ENCODE measurements around the gene SVIL. TPM values are rescaled to one million over a fixed set of nuclear protein-coding genes. Genes with fewer than 3 reads are reported as not detected.

Gene SVIL
- total and polyA plus RNA-seq, 2 of the 13 experiments (the other 11 are each of a cell fraction or from before 2014, with no cell fraction given) = 3.9 to 12.1 TPM

DNA sequence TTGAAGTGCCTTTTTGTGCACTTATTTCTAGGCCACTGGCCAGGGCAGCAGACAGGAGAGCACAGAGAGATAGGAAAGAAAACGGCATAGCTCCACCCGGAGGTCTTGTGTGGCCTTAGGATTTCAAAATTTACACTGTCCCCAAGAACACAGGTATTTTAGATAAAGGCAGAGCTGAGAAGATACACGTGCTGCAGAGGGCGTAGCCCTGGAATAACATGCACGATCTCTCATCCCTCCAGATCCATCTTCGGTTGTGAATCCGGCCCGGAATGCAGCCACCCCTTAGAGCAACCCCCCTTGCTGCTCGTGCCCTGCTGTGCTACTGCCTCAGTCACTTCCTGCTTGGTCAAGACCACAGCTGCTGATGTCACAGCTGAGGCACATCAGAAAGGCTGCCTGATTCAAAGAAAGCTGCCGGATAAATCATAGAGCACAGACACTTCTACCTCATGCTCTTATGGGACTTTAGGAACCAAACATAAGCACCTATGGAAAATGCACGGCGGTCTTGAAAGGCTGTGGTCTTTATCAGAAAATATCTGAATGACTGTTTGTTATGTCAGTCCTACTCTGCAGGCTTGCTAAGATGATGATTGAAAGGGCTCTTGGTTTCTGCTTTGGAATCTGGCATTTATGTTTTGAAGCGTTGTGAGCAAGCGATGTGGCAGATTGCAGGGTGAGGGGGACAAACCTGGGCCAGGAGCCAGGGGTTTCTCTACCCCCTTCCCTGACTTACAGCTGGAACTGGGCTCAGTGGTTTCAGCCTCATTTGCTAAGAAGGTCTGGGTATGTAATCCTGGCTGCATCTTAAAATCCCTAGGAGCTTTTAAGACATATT is 152.0 kb downstream of the SVIL start:
- H3K9ac ChIP-seq (ENCODE audit: insufficient read depth, low read depth, low read length) = no peak overlapping the region
- no peaks in the 10 kb centered on the region for H3K79me2 ChIP-seq (ENCODE audit: insufficient read depth, low read length)
- peak; percentile 70 for ATAC-seq
- ChIA-PET POLR2A (interaction anchor here (0.6 kb wide), 1 partner anchor 28 kb away, joined by 3 read pairs; no protein-coding TSS in a partner anchor), CTCF (ENCODE audit: low intra/inter-chr PET ratio, low total read pairs) (no interaction called here)
- no peak for FAIRE-seq
- H4K20me1 ChIP-seq (ENCODE audit: insufficient read depth, low read length) = no peaks in the 10 kb centered on the region
- 79% methylated on average over 14 of the region's 14 CpGs for WGBS (ENCODE audit: low lambda C conversion rate)
- no TSS peak for BruUV-seq (replicated peaks)
- in situ Hi-C loops (cut with HindIII; ENCODE audit: extremely low pct_ligation_motif_present, low pct_unique_long_range_greater_than_20kb) = no loop called here
- H2AFZ ChIP-seq (ENCODE audit: low read length) = no peak overlapping the region
- H3K4me3 ChIP-seq (replicated peaks in 1 of 3; ENCODE audit: insufficient read depth in 1 of 3, low read depth in 2 of 3, low read length in 3 of 3) = no peak overlapping the region
- H3K4me2 ChIP-seq (ENCODE audit: low read depth, low read length) = no peak overlapping the region
- intact Hi-C loops (cut with micrococcal nuclease; ENCODE audit: unreplicated experiment) = no loop called here
- H3K27me3 ChIP-seq (ENCODE audit: control insufficient read depth in 1 of 2, insufficient read depth in 2 of 2, low read length in 2 of 2) = no peaks in the 10 kb centered on the region
- H3K4me1 ChIP-seq (ENCODE audit: insufficient read depth, low read length) = peaks cover 19% of the 10 kb centered on the region
- no peaks in the 10 kb centered on the region for H3K9me3 ChIP-seq (ENCODE audit: low read length)
- DNase-seq (ENCODE audit: low spot score) = peak; percentile 24
- no peak overlapping the region for H3K27ac ChIP-seq (ENCODE audit: extremely low read length, insufficient read depth, low read length)
- H3K36me3 ChIP-seq (replicated peaks in 1 of 2; ENCODE audit: control insufficient read depth in 1 of 2, insufficient read depth in 2 of 2, low read length in 2 of 2) = 0 out of 5 replicates have a peak, but pooled peaks cover 0 to 6% of the 10 kb centered on the region in 2 experiments
- TF ChIP-seq ZBTB7B (CRISPR knock-in tag; IDR thresholded peaks at IDR 0.05) = no peak
- TF ChIP-seq RBAK (CRISPR knock-in tag; IDR thresholded peaks at IDR 0.05) = no peak
- no peak for TF ChIP-seq KLF13 (CRISPR knock-in tag; IDR thresholded peaks at IDR 0.05)
- no peak for TF ChIP-seq MAFG (CRISPR knock-in tag; IDR thresholded peaks at IDR 0.05)
- TF ChIP-seq, protein P1, sequence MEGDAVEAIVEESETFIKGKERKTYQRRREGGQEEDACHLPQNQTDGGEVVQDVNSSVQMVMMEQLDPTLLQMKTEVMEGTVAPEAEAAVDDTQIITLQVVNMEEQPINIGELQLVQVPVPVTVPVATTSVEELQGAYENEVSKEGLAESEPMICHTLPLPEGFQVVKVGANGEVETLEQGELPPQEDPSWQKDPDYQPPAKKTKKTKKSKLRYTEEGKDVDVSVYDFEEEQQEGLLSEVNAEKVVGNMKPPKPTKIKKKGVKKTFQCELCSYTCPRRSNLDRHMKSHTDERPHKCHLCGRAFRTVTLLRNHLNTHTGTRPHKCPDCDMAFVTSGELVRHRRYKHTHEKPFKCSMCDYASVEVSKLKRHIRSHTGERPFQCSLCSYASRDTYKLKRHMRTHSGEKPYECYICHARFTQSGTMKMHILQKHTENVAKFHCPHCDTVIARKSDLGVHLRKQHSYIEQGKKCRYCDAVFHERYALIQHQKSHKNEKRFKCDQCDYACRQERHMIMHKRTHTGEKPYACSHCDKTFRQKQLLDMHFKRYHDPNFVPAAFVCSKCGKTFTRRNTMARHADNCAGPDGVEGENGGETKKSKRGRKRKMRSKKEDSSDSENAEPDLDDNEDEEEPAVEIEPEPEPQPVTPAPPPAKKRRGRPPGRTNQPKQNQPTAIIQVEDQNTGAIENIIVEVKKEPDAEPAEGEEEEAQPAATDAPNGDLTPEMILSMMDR (CRISPR knock-in tag; IDR thresholded peaks at IDR 0.05) = peak; percentile 44
- TF ChIP-seq YY1 (IDR thresholded peaks at IDR 0.05; ENCODE audit: insufficient read depth, insufficient replicate concordance, low read depth, low read length) = no peak
- no peak for TF ChIP-seq NCOA1 (CRISPR knock-in tag; IDR thresholded peaks at IDR 0.05)
- peak; percentile 20; the same call in 1 of the 2 replicates for TF ChIP-seq STAG1 (CRISPR knock-in tag; IDR thresholded peaks at IDR 0.05)
- TF ChIP-seq JUNB (CRISPR knock-in tag; IDR thresholded peaks at IDR 0.05; ENCODE audit: borderline replicate concordance) = no peak
- no peak for TF ChIP-seq SNAI1 (CRISPR knock-in tag; IDR thresholded peaks at IDR 0.05; ENCODE audit: borderline replicate concordance)
- TF ChIP-seq, protein P2, sequence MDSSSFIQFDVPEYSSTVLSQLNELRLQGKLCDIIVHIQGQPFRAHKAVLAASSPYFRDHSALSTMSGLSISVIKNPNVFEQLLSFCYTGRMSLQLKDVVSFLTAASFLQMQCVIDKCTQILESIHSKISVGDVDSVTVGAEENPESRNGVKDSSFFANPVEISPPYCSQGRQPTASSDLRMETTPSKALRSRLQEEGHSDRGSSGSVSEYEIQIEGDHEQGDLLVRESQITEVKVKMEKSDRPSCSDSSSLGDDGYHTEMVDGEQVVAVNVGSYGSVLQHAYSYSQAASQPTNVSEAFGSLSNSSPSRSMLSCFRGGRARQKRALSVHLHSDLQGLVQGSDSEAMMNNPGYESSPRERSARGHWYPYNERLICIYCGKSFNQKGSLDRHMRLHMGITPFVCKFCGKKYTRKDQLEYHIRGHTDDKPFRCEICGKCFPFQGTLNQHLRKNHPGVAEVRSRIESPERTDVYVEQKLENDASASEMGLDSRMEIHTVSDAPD (CRISPR knock-in tag; IDR thresholded peaks at IDR 0.05) = no peak
- peak; percentile 81 for TF ChIP-seq PRDM15 (CRISPR knock-in tag; IDR thresholded peaks at IDR 0.05)
- TF ChIP-seq MXI1 (IDR thresholded peaks at IDR 0.05; ENCODE audit: borderline replicate concordance, low read depth, low read length) = no peak
- no peak for TF ChIP-seq ZNF530 (CRISPR knock-in tag; IDR thresholded peaks at IDR 0.05; ENCODE audit: low read depth)
- TF ChIP-seq HMGA1 (CRISPR knock-in tag; conservative IDR thresholded peaks at IDR 0.05) = no peak
- TF ChIP-seq GTF2F1 (IDR thresholded peaks at IDR 0.05; ENCODE audit: low read length) = no peak
- no peak for TF ChIP-seq ZNF598 (CRISPR knock-in tag; IDR thresholded peaks at IDR 0.05; ENCODE audit: borderline replicate concordance)
